Stimulated activated CD8-positive, alpha-beta memory T cell treated with anti-CD3 and anti-CD28 coated beads, Interleukin-15, amount 100 ng/mL, for 48 hours (primary cell): Measurements from ENCODE around the gene KLHL35.

Source experiments
- DNase-seq, 2 donors: peaks; one replicate each; pipeline ENCODE4 v3.0.0-alpha.2; 2020; ENCODE audit warnings: low read depth in 2 of 2

KLHL35 gene

GRCh38 chr11:75440960-75441803, 8.2 kb upstream of the KLHL35 start:
- no peak for DNase-seq

GRCh38 chr11:75439495-75440120, 6.6 kb upstream of the KLHL35 start:
- DNase-seq: no peak

GRCh38 chr11:75439026-75439425, 6.0 kb upstream of the KLHL35 start:
- DNase-seq: no peak

- DNase-seq: no peak
These were observed 5.1 kb upstream of the KLHL35 start for GRCh38 chr11:75437966-75438659.

- no peak for DNase-seq
These were observed 3.8 kb upstream of the KLHL35 start for GRCh38 chr11:75436806-75437205.

- DNase-seq: no peak
These were observed 2.5 kb upstream of the KLHL35 start for GRCh38 chr11:75435571-75435925.

- DNase-seq: no peak
These were observed 2.0 kb upstream of the KLHL35 start for GRCh38 chr11:75434886-75435570.

GRCh38 chr11:75434051-75434450, 1.0 kb upstream of the KLHL35 start:
- no peak for DNase-seq

GRCh38 chr11:75433443-75433842, 440 bp upstream of the KLHL35 start:
- DNase-seq: no peak

- DNase-seq: no peak
These were observed 1.2 kb downstream of the KLHL35 start for GRCh38 chr11:75431533-75432525.

GRCh38 chr11:75430714-75431532, 2.1 kb downstream of the KLHL35 start:
- DNase-seq: no peak

- DNase-seq: peak; percentile 35 to 54
These were observed 2.9 kb downstream of the KLHL35 start for GRCh38 chr11:75429902-75430713.

- DNase-seq: no peak
These were observed 3.4 kb downstream of the KLHL35 start for GRCh38 chr11:75429641-75429901.

GRCh38 chr11:75428989-75429640, 3.9 kb downstream of the KLHL35 start:
- DNase-seq: no peak

- peak; percentile 38 to 73 for DNase-seq
These were observed 4.7 kb downstream of the KLHL35 start for GRCh38 chr11:75428281-75428724.

GRCh38 chr11:75427181-75427580, 5.8 kb downstream of the KLHL35 start:
- no peak for DNase-seq

GRCh38 chr11:75426720-75427086, 6.3 kb downstream of the KLHL35 start:
- no peak for DNase-seq

GRCh38 chr11:75425422-75425821, 7.6 kb downstream of the KLHL35 start:
- DNase-seq: no peak

GRCh38 chr11:75424396-75424795, 8.6 kb downstream of the KLHL35 start:
- no peak for DNase-seq
